Subcutaneous abdominal adipose tissue (tissue), 5 donors: Measurements from ENCODE around the gene RTKN.
A peak's percentile ranks its signal among the peaks of the same experiment; 100 is the strongest.
"Not testable (repeated sequence)": the region's sequence is repeated elsewhere in the genome, so short reads cannot be mapped to it uniquely, and the experiment has no call there.

Source experiments
- H3K27ac ChIP-seq: one replicate; pipeline ENCODE4 v1.7.0; 2013; ENCODE audit warnings: low read depth, mild to moderate bottlenecking, inconsistent platforms, low read length, moderate library complexity
- H3K27me3 ChIP-seq, 5 donors: one replicate each; pipeline ENCODE4 v1.7.0; 2013; ENCODE audit warnings: low read length in 5 of 5, inconsistent platforms in 1 of 5; ENCODE audit not compliant: control insufficient read depth in 5 of 5, insufficient read depth in 4 of 5
- H3K36me3 ChIP-seq, 5 donors: one replicate each; pipeline ENCODE4 v1.7.0; 2013; ENCODE audit warnings: low read length in 5 of 5; ENCODE audit not compliant: control insufficient read depth in 5 of 5, insufficient read depth in 5 of 5
- H3K4me1 ChIP-seq, 5 donors: one replicate each; pipeline ENCODE4 v1.7.0; 2013; ENCODE audit warnings: low read length in 5 of 5, mild to moderate bottlenecking in 3 of 5, moderate library complexity in 1 of 5; ENCODE audit not compliant: control insufficient read depth in 5 of 5, insufficient read depth in 5 of 5
- H3K4me3 ChIP-seq, 5 donors: one replicate each; pipeline ENCODE4 v1.7.0; 2013; ENCODE audit warnings: low read length in 5 of 5, low read depth in 1 of 5
- H3K9ac ChIP-seq, 5 donors: one replicate each; pipeline ENCODE4 v1.7.0; 2013; ENCODE audit warnings: low read length in 5 of 5, mild to moderate bottlenecking in 4 of 5, moderate library complexity in 3 of 5
- H3K9me3 ChIP-seq, 5 donors: one replicate each; pipeline ENCODE4 v1.7.0; 2013; ENCODE audit warnings: low read length in 5 of 5; ENCODE audit not compliant: control insufficient read depth in 5 of 5
- donor health status: healthy.
- donor health status: healthy.
- donor health status: healthy.
- donor health status: healthy.
- donor health status: healthy.

The RTKN gene, protein sequence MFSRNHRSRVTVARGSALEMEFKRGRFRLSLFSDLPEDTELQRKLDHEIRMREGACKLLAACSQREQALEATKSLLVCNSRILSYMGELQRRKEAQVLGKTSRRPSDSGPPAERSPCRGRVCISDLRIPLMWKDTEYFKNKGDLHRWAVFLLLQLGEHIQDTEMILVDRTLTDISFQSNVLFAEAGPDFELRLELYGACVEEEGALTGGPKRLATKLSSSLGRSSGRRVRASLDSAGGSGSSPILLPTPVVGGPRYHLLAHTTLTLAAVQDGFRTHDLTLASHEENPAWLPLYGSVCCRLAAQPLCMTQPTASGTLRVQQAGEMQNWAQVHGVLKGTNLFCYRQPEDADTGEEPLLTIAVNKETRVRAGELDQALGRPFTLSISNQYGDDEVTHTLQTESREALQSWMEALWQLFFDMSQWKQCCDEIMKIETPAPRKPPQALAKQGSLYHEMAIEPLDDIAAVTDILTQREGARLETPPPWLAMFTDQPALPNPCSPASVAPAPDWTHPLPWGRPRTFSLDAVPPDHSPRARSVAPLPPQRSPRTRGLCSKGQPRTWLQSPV

GRCh38 chr2:74441690-74442482 is at the start of gene RTKN:
TSS of gene RTKN (minus strand) at chr2:74441937. CDS start at chr2:74441816, 121 bp downstream.
- Histone ChIP-seq H3K4me3 (peak within 1 kb of the TSS; percentile 68 to 84 (median 74)), H3K27ac (peak within 1 kb of the TSS; percentile 41), H3K36me3 (no peaks in the 10 kb centered on the region), H3K9me3 (no peaks in the 10 kb centered on the region), H3K9ac (peak within 1 kb of the TSS; percentile 38 to 78 (median 73)), H3K27me3 (peaks cover 0 to 5% (median 0%) of the 10 kb centered on the region in 5 donors), H3K4me1 (peaks cover 3 to 45% (median 40%) of the 10 kb centered on the region in 5 donors)

GRCh38 chr2:74489906-74490305 is 48.2 kb upstream of the RTKN start:
- H3K4me3 ChIP-seq: no peak overlapping the region
- no peak overlapping the region for H3K27ac ChIP-seq
- H3K9ac ChIP-seq: no peak overlapping the region
- H3K9me3 ChIP-seq: no peaks in the 10 kb centered on the region
- H3K27me3 ChIP-seq: no peaks in the 10 kb centered on the region
- H3K4me1 ChIP-seq: no peaks in the 10 kb centered on the region
- H3K36me3 ChIP-seq: peaks cover 8 to 81% (median 56%) of the 10 kb centered on the region in 5 donors

DNA sequence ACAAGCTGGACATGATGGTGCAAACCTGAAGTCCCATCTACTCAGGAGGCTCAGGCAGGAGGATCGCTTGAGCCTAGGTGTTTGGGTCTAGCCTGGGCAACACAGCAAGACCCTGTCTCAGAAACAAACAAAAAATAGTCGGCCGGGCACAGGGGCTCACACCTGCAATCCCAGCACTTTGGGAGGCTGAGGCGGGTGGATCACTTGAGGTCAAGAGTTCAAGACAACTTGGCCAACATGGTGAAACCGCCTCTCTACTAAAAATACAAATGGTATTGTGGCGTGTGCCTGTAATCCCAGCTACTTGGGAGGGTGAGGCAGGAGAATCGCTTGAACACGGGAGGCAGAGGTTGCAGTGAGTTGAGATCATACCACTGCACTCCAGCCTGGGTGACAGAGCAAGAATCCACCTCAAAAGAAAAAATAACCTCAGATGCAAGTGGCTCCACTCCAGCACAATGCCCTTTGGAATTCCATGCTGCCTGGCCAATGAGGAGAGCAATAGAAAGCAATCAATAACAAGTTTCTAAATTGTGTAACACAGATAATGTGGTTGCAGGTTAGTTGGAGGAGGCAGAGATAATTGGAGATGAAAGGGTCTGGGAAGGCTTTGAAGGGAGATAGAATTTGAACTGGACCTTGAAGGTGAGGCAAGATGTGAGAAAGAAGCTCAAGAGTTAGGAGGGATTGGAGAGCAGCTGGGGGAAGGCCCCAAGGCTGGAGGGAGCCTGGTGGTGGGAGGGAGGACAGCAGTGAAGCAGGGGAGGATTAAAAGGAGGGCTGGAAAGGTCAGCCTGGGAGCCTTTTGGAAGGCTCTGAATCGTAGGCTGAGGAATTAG is 47.1 kb upstream of the RTKN start:
- Histone ChIP-seq H3K4me3 (no peak overlapping the region), H3K4me1 (peaks cover 0 to 4% (median under 1%) of the 10 kb centered on the region in 5 donors), H3K36me3 (peaks cover 3 to 74% (median 49%) of the 10 kb centered on the region in 5 donors), H3K27ac (no peak overlapping the region), H3K27me3 (no peaks in the 10 kb centered on the region), H3K9ac (no peak overlapping the region), H3K9me3 (no peaks in the 10 kb centered on the region)

- no peaks in the 10 kb centered on the region for H3K9me3 ChIP-seq
- peaks cover 3 to 47% (median 22%) of the 10 kb centered on the region in 5 donors for H3K36me3 ChIP-seq
- no peak overlapping the region for H3K9ac ChIP-seq
- peaks cover 4 to 26% (median 23%) of the 10 kb centered on the region in 5 donors for H3K4me1 ChIP-seq
- no peak overlapping the region for H3K27ac ChIP-seq
- no peaks in the 10 kb centered on the region for H3K27me3 ChIP-seq
- H3K4me3 ChIP-seq: no peak overlapping the region
Measured at GRCh38 chr2:74486141-74486540, 44.4 kb upstream of the RTKN start.

DNA sequence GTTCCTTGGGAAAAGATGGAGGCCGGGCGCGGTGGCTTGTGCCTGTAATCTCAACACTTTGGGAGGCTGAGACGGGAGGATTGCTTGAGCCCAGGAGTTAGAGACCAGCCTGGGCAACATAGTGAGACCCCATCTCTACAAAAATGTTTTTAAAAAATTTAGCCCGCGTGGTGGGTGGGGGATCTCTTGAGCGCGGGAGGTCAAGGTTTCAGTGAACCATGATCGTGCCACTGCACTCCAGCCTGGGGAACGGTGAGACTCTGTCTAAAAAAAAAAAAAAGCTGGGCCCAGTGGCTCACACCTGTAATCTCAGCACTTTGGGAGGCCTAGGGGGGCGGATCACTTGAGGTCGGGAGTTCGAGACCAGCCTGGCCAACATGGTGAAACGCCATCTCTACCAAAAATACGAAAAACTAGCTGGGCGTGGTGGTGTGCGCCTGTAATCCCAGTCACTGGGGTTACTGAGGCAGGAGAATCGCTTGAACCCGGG is 42.0 kb upstream of the RTKN start:
- H3K27ac ChIP-seq, H3K9me3 ChIP-seq, H3K27me3 ChIP-seq: not testable (repeated sequence)
- H3K36me3 ChIP-seq: peaks cover 6 to 48% (median 19%) of the 10 kb centered on the region in 5 donors
- peaks cover 6 to 32% (median 28%) of the 10 kb centered on the region in 5 donors for H3K4me1 ChIP-seq
- H3K9ac ChIP-seq: peak overlapping the region; percentile 56 to 94 (median 87)
- H3K4me3 ChIP-seq: peak overlapping the region; percentile 95 to 100 (median 98)

GRCh38 chr2:74482801-74483674 is 41.3 kb upstream of the RTKN start, which contains the start of the genes CCDC142 and TTC31:
TSS of gene CCDC142 (minus strand) at chr2:74482998. CDS start at chr2:74482837, 161 bp downstream.
TSS of gene TTC31 (plus strand) at chr2:74483081. CDS start at chr2:74483096, 15 bp downstream.
- Histone ChIP-seq H3K4me1 (peaks cover 6 to 32% (median 28%) of the 10 kb centered on the region in 5 donors), H3K9me3 (no peaks in the 10 kb centered on the region), H3K27ac (peak within 1 kb of the TSS; percentile 84), H3K27me3 (no peaks in the 10 kb centered on the region), H3K4me3 (peak within 1 kb of the TSS; percentile 95 to 100 (median 98)), H3K9ac (peak within 1 kb of the TSS; percentile 68 to 94 (median 87)), H3K36me3 (peaks cover 6 to 41% (median 19%) of the 10 kb centered on the region in 5 donors)

DNA sequence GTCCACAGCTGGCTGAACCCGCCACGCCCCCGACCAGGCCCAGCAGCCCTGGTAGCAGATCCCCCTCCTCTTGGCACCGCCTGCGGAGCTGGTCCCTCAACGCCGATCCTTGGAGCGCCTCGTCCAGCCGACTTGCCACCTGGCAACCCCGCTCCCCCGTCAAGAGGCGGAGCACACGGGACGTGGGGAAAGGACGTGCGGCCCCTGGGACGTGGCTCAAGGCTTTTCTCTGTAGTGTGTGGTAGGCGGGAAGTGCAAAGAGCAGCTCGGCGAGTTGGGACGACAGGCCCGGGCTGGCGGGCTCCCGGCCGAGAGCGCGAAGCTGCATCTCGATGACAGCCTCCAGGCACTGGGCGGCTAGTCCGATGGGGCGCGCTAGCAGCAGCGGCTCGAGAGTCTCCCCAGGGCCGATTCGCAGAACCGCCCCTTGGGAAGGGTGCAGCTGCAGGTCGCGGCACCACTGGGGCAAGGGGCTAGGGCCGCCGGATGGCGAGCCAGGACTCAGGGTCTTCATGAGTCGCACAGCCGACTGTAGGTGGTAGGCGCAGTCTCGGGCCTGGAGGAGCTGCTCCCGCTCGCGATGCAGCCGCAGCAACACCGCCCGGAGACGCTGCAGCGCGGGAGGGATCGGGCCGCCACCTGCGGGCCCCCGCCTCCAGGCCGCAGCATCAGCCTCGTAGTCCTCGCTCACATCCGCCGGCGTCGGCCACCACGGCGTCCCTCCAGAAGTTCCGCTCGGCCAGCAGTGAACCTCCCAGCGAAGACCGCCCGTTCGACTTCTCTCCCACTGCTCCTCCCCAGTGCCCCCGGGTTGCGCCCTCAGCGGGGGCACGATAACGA is 40.4 kb upstream of the RTKN start:
- Histone ChIP-seq H3K27ac (peak overlapping the region; percentile 84), H3K36me3 (peaks cover 6 to 43% (median 22%) of the 10 kb centered on the region in 5 donors)

DNA sequence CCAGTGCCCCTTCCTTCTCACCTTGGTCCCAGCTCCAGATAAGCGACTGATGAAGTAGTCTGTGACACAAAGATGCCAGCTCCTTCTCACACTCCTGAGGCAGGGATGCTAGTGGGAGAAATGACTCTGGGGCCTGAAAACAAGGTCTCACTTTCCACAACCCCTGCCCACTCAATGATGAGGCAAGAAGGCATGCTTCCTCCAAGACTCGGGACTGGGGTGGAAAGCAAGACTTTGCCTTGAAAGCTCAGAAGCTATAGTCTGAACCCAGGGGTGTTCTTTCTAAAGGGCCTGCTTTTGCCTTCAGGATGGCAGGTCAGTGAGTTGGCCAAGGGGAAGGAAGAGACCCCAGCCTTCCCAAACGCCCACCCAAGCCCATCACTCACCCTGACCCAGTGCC is 39.7 kb upstream of the RTKN start:
- Histone ChIP-seq H3K9ac (peak overlapping the region in 4 of 5 donors; percentile 81 to 94 (median 90)), H3K4me3 (peak overlapping the region; percentile 6 to 100 (median 98)), H3K27me3 (no peaks in the 10 kb centered on the region), H3K27ac (peak overlapping the region; percentile 84), H3K9me3 (no peaks in the 10 kb centered on the region), H3K4me1 (peaks cover 6 to 38% (median 33%) of the 10 kb centered on the region in 5 donors), H3K36me3 (peaks cover 6 to 42% (median 21%) of the 10 kb centered on the region in 5 donors)

More for the DNA sequence above, 40.4 kb upstream of the RTKN start:
- Histone ChIP-seq H3K9ac (peak overlapping the region in 4 of 5 donors; percentile 81 to 94 (median 90)), H3K27me3 (no peaks in the 10 kb centered on the region), H3K4me3 (peak overlapping the region; percentile 95 to 100 (median 98)), H3K9me3 (no peaks in the 10 kb centered on the region), H3K4me1 (peaks cover 6 to 34% (median 28%) of the 10 kb centered on the region in 5 donors)
